MM.1S (cell line): ENCODE data around the gene SARS2.
A peak's percentile ranks its signal among the peaks of the same experiment; 100 is the strongest.

Experiments
- DNase-seq: peaks from one replicate; pipeline ENCODE4 v3.0.0-alpha.2; 2015
- H2AFZ ChIP-seq: fragments of 300-600 bp; sonication (generic); 2 replicates; pipeline ENCODE4 v1.6.0; 2016; ENCODE audit warnings: antibody characterized with exemption, low read length
- H3F3A ChIP-seq: fragments of 300-600 bp; sonication (generic); 2 replicates; pipeline ENCODE4 v1.6.1; 2016; ENCODE audit warnings: mild to moderate bottlenecking, antibody characterized with exemption, low read length, moderate library complexity, mixed read lengths; ENCODE audit not compliant: insufficient read depth
- H3K27ac ChIP-seq: fragments of 300-600 bp; sonication (generic); 2 replicates; pipeline ENCODE4 v1.5.1; 2016; ENCODE audit warnings: mild to moderate bottlenecking, low read length
- H3K27me3 ChIP-seq: fragments of 300-600 bp; sonication (generic); replicated peaks from 2 replicates; pipeline ENCODE4 v1.6.0; 2016; ENCODE audit warnings: low read length; ENCODE audit not compliant: insufficient read depth
- H3K36me3 ChIP-seq: fragments of 300-600 bp; sonication (generic); replicated peaks from 2 replicates; pipeline ENCODE4 v1.6.1; 2016; ENCODE audit warnings: mild to moderate bottlenecking, low read length, mixed read lengths; ENCODE audit not compliant: insufficient read depth
- H3K4me1 ChIP-seq: fragments of 300-600 bp; sonication (generic); 2 replicates; pipeline ENCODE4 v1.6.1; 2016; ENCODE audit warnings: low read length, mixed read lengths
- H3K4me2 ChIP-seq: fragments of 300-600 bp; sonication (generic); 2 replicates; pipeline ENCODE4 v1.6.0; 2016; ENCODE audit warnings: low read depth, low read length
- H3K4me3 ChIP-seq: fragments of 300-600 bp; sonication (generic); 2 replicates; pipeline ENCODE4 v1.5.1; 2016; ENCODE audit warnings: low read length, mixed read lengths
- H3K79me2 ChIP-seq: fragments of 300-600 bp; sonication (generic); 2 replicates; pipeline ENCODE4 v1.6.1; 2016; ENCODE audit warnings: mixed run types, low read length, mixed read lengths
- H3K9ac ChIP-seq: fragments of 300-600 bp; sonication (generic); 2 replicates; pipeline ENCODE4 v1.6.1; 2016; ENCODE audit warnings: low read length, mixed read lengths
- H3K9me2 ChIP-seq: fragments of 300-600 bp; sonication (generic); replicated peaks from 2 replicates; pipeline ENCODE4 v1.6.1; 2016; ENCODE audit warnings: mild to moderate bottlenecking, low read length, mixed read lengths; ENCODE audit not compliant: insufficient read depth
- H3K9me3 ChIP-seq: fragments of 300-600 bp; sonication (generic); replicated peaks from 2 replicates; pipeline ENCODE4 v1.6.1; 2016; ENCODE audit warnings: mild to moderate bottlenecking, low read length, mixed read lengths; ENCODE audit not compliant: insufficient read depth
- H4K20me1 ChIP-seq: fragments of 300-600 bp; sonication (generic); 2 replicates; pipeline ENCODE4 v1.6.1; 2016; ENCODE audit warnings: mild to moderate bottlenecking, low read length, moderate library complexity, mixed read lengths; ENCODE audit not compliant: insufficient read depth
- CTCF ChIP-seq: fragments of 300-600 bp; sonication (generic); IDR thresholded peaks from 2 replicates; pipeline ENCODE4 v1.5.1; 2016; ENCODE audit warnings: antibody characterized with exemption, low read length, mixed read lengths
- EZH2 ChIP-seq: fragments of 300-600 bp; sonication (generic); optimal IDR thresholded peaks from 2 replicates; pipeline ENCODE3; 2017; ENCODE audit warnings: low read depth, mild to moderate bottlenecking, antibody characterized with exemption, low read length, mixed read lengths
- EZH2phosphoT487 ChIP-seq: fragments of 300-600 bp; sonication (generic); IDR thresholded peaks from 2 replicates; pipeline ENCODE4 v1.6.1; 2018; ENCODE audit warnings: antibody characterized with exemption, low read length

The SARS2 gene

GRCh38 chr19:38977445-38978325, 47.1 kb upstream of the SARS2 start:
- no peak overlapping the region for H3K4me3 ChIP-seq
- no peaks in the 10 kb centered on the region for H3K79me2 ChIP-seq
- TF ChIP-seq EZH2phosphoT487 = no peak
- no peaks in the 10 kb centered on the region for H3K9me2 ChIP-seq
- H3K4me2 ChIP-seq = no peak overlapping the region
- H3K27ac ChIP-seq = peak overlapping the region; percentile 45; the same call in 1 of the 2 replicates
- peak; percentile 67 for DNase-seq
- no peaks in the 10 kb centered on the region for H4K20me1 ChIP-seq
- H3K9ac ChIP-seq = no peak overlapping the region
- peaks cover 12% of the 10 kb centered on the region for H3K4me1 ChIP-seq
- H3K36me3 ChIP-seq = no peaks in the 10 kb centered on the region
- no peaks in the 10 kb centered on the region for H3F3A ChIP-seq
- no peak overlapping the region; the same call in 1 of the 2 replicates for H2AFZ ChIP-seq
- no peaks in the 10 kb centered on the region for H3K9me3 ChIP-seq
- H3K27me3 ChIP-seq = peaks cover 28% of the 10 kb centered on the region

- no peaks in the 10 kb centered on the region for H3K79me2 ChIP-seq
- peaks cover 12% of the 10 kb centered on the region for H3K4me1 ChIP-seq
- H3K4me3 ChIP-seq = no peak overlapping the region
- no peak for DNase-seq
- no peaks in the 10 kb centered on the region for H4K20me1 ChIP-seq
- no peak overlapping the region for H3K9ac ChIP-seq
- H3K27me3 ChIP-seq = peaks cover 25% of the 10 kb centered on the region
- H3K36me3 ChIP-seq = no peaks in the 10 kb centered on the region
- H3K4me2 ChIP-seq = no peak overlapping the region
- no peak overlapping the region for H3K27ac ChIP-seq
- H2AFZ ChIP-seq = no peak overlapping the region
- H3K9me3 ChIP-seq = no peaks in the 10 kb centered on the region
- TF ChIP-seq EZH2phosphoT487 = no peak
- TF ChIP-seq EZH2 = no peak
- TF ChIP-seq CTCF = no peak
- H3F3A ChIP-seq = no peaks in the 10 kb centered on the region
- H3K9me2 ChIP-seq = no peaks in the 10 kb centered on the region
These were observed 45.3 kb upstream of the SARS2 start for GRCh38 chr19:38975861-38976271.

GRCh38 chr19:38975214-38975860, 44.8 kb upstream of the SARS2 start, which contains the start of gene FBXO17:
TSS of gene FBXO17 (minus strand) at chr19:38975742. CDS start at chr19:38950319, 25,423 bp downstream.
- Histone ChIP-seq H3K4me1 (peaks cover 12% of the 10 kb centered on the region), H3K9me2 (no peaks in the 10 kb centered on the region), H2AFZ (no peak within 1 kb of the TSS), H3K27ac (no peak within 1 kb of the TSS), H3K36me3 (no peaks in the 10 kb centered on the region), H3K9me3 (no peaks in the 10 kb centered on the region), H3K27me3 (peaks cover 22% of the 10 kb centered on the region), H3K9ac (no peak within 1 kb of the TSS), H3K4me2 (no peak within 1 kb of the TSS), H4K20me1 (no peaks in the 10 kb centered on the region), H3K4me3 (no peak within 1 kb of the TSS), H3F3A (no peaks in the 10 kb centered on the region), H3K79me2 (no peaks in the 10 kb centered on the region)
- no peak for DNase-seq
- TF ChIP-seq CTCF = no peak
- no peak for TF ChIP-seq EZH2phosphoT487
- TF ChIP-seq EZH2 = no peak
